Suppressor macrophage (primary cell): ENCODE data around the gene ACSL3.

ENCODE experiments used
- DNase-seq, 4 experiments: peaks; one replicate each; pipeline ENCODE4 v3.0.0-alpha.2; 2020 to 2022

ACSL3 gene

GRCh38 chr2:222943820-222944219 is 83.0 kb downstream of the ACSL3 start:
- DNase-seq, result no peak

- DNase-seq, result no peak
Observed at GRCh38 chr2:222944552-222944951, 83.7 kb downstream of the ACSL3 start.

- DNase-seq, result no peak
Observed at GRCh38 chr2:222944971-222945740, 84.3 kb downstream of the ACSL3 start.

- no peak for DNase-seq
Observed at GRCh38 chr2:222945887-222946286, 85.1 kb downstream of the ACSL3 start.

GRCh38 chr2:222946700-222947287 is 86.0 kb downstream of the ACSL3 start:
- DNase-seq, result no peak

- no peak for DNase-seq
Observed at GRCh38 chr2:222949073-222949472, 88.2 kb downstream of the ACSL3 start.

GRCh38 chr2:222949690-222950323 is 89.0 kb downstream of the ACSL3 start:
- DNase-seq, result no peak

GRCh38 chr2:222950638-222951285 is 89.9 kb downstream of the ACSL3 start:
- peak; percentile 47 to 78 (median 60) for DNase-seq

- DNase-seq, result no peak
Observed at GRCh38 chr2:222952204-222952603, 91.4 kb downstream of the ACSL3 start.

GRCh38 chr2:222955008-222955407 is 94.2 kb downstream of the ACSL3 start:
- peak; percentile 35 to 70 (median 62) for DNase-seq

GRCh38 chr2:222959358-222959757 is 98.5 kb downstream of the ACSL3 start:
- DNase-seq, result no peak

GRCh38 chr2:222960126-222960525 is 99.3 kb downstream of the ACSL3 start:
- peak; percentile 66 to 88 (median 80) for DNase-seq

- DNase-seq, result peak in 1 of 4 experiments; percentile 54
Observed at GRCh38 chr2:222963641-222964040, 102.8 kb downstream of the ACSL3 start.

- peak in 3 of 4 experiments; percentile 29 to 73 (median 30) for DNase-seq
Observed at GRCh38 chr2:222964376-222965031, 103.7 kb downstream of the ACSL3 start.

- no peak for DNase-seq
Observed at GRCh38 chr2:222965555-222965954, 104.7 kb downstream of the ACSL3 start.

GRCh38 chr2:222968550-222969155 is 107.8 kb downstream of the ACSL3 start:
- DNase-seq, result no peak

GRCh38 chr2:222969491-222969890 is 108.7 kb downstream of the ACSL3 start:
- no peak for DNase-seq

GRCh38 chr2:222972420-222972819 is 111.6 kb downstream of the ACSL3 start:
- no peak for DNase-seq

GRCh38 chr2:222973237-222973636 is 112.4 kb downstream of the ACSL3 start:
- DNase-seq, result no peak

GRCh38 chr2:222973733-222974132 is 112.9 kb downstream of the ACSL3 start:
- DNase-seq, result no peak

- peak in 2 of 4 experiments; percentile 20 to 22 for DNase-seq
Observed at GRCh38 chr2:222976521-222977061, 115.8 kb downstream of the ACSL3 start.

- DNase-seq, result no peak
Observed at GRCh38 chr2:222977121-222977520, 116.3 kb downstream of the ACSL3 start.
